Right lobe of liver (tissue), 6 donors: ENCODE data around the gene SOWAHB. TPM values are rescaled to one million over a fixed set of nuclear protein-coding genes. Genes with fewer than 3 reads are reported as not detected.
"Not testable (repeated sequence)": the region's sequence is repeated elsewhere in the genome, so short reads cannot be mapped to it uniquely, and the experiment has no call there.

Experiments
- ATAC-seq, 4 donors: fragments of 200-7000 bp; cut with Tn5 transposase; one replicate each; pipeline ENCODE4 v1.9.1; 2020; ENCODE audit warnings: mild to moderate bottlenecking in 4 of 4, moderate library complexity in 4 of 4
- DNase-seq, 3 donors: peaks; one replicate each; pipeline ENCODE4 v3.0.0-alpha.2; 2020
- H3K27ac ChIP-seq, 3 donors: fragments of 200-600 bp; one replicate each; pipeline ENCODE4 v1.8.0; 2022
- H3K27me3 ChIP-seq, 2 donors: fragments of 200-600 bp; one replicate each; pipeline ENCODE4 v1.8.0; 2022
- H3K36me3 ChIP-seq, 4 donors: fragments of 200-600 bp; sonication (generic) in 1 of 4; one replicate each; pipeline versions ENCODE4 v1.5.1 to v1.8.0; 2017 to 2022; ENCODE audit warnings: control low read depth in 1 of 4
- H3K4me1 ChIP-seq, 4 donors: fragments of 200-600 bp; sonication (generic) in 1 of 4; one replicate each; pipeline versions ENCODE4 v1.5.1 to v1.8.0; 2017 to 2022; ENCODE audit warnings: control low read depth in 1 of 4
- H3K4me3 ChIP-seq, 3 donors: fragments of 200-600 bp; one replicate each; pipeline ENCODE4 v1.8.0; 2022
- H3K9me3 ChIP-seq, 4 donors: fragments of 200-600 bp; sonication (generic) in 1 of 4; one replicate each; pipeline versions ENCODE4 v1.5.1 to v1.8.0; 2017 to 2022; ENCODE audit warnings: control low read depth in 1 of 4
- POLR2A ChIP-seq: fragments of 450-650 bp; IDR thresholded peaks from one replicate; pipeline ENCODE4 v1.6.1; 2017; ENCODE audit warnings: antibody characterized with exemption, mild to moderate bottlenecking
- WGBS: methylation state at CpG from one replicate; pipeline ENCODE4 v1.1.6; 2018; ENCODE audit warnings: low coverage, low lambda C conversion rate; ENCODE audit not compliant: insufficient coverage; ENCODE audit errors: missing lambda C conversion rate; 5-methylcytosine and 5-hydroxymethylcytosine counted together
- intact Hi-C, 2 donors: fragments of 100-400 bp; cut with DNase I; formaldehyde crosslinking; loops; one replicate each; pipeline versions ENCODE4 v1.11.2 to v1.14.1; 2022
- total RNA-seq, 6 experiments: library from RNA; depleted of rRNA in 2 of 6; stranded (reverse); fragments of >200 nt in 2 of 6; fragmentation: NEBNext Ultra II Directional in 3 of 6; extraction: Animal tissue kit (Norgen Biotek cat#: 25700) in 3 of 6; gene quantifications; one replicate each; pipeline versions ENCODE4 v1.1.0 to v1.2.4, GENCODE V29; 2016 to 2023
- TF ChIP-seq, protein P1 (sequence below), 4 donors: fragments of 200-600 bp in 3 of 4; fragments of 450-650 bp in 1 of 4; IDR thresholded peaks; one replicate each; pipeline versions ENCODE4 v1.5.1 to v1.8.0; 2016 to 2022; ENCODE audit warnings: antibody characterized with exemption in 4 of 4, mild to moderate bottlenecking in 2 of 4
- donor health status: DM: no; HTN: yes; CAD: no.
- donor health status: DM: no; HTN: no; CAD: no.
- donor health status: DM: no; HTN: no; CAD: no.
- donor health status: DM: no; HTN: yes; CAD: no.
- donor health status: DM: no; HTN: yes; CAD: no.

SOWAHB gene
- total RNA-seq, 6 experiments from 2014 or later, result 5.1 to 17.3 (median 15.2) TPM

GRCh38 chr4:76873495-76873894, 24.4 kb downstream of the SOWAHB start:
- Histone ChIP-seq H3K4me1 (no peaks in the 10 kb centered on the region), H3K4me3 (no peak overlapping the region), H3K27me3 (no peaks in the 10 kb centered on the region), H3K27ac (no peak overlapping the region), H3K36me3 (no peaks in the 10 kb centered on the region), H3K9me3 (no peaks in the 10 kb centered on the region)
- intact Hi-C loops, result no loop called here
- ATAC-seq (no peak), DNase-seq (no peak)
- TF ChIP-seq, protein P1, sequence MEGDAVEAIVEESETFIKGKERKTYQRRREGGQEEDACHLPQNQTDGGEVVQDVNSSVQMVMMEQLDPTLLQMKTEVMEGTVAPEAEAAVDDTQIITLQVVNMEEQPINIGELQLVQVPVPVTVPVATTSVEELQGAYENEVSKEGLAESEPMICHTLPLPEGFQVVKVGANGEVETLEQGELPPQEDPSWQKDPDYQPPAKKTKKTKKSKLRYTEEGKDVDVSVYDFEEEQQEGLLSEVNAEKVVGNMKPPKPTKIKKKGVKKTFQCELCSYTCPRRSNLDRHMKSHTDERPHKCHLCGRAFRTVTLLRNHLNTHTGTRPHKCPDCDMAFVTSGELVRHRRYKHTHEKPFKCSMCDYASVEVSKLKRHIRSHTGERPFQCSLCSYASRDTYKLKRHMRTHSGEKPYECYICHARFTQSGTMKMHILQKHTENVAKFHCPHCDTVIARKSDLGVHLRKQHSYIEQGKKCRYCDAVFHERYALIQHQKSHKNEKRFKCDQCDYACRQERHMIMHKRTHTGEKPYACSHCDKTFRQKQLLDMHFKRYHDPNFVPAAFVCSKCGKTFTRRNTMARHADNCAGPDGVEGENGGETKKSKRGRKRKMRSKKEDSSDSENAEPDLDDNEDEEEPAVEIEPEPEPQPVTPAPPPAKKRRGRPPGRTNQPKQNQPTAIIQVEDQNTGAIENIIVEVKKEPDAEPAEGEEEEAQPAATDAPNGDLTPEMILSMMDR (IDR thresholded peaks at IDR 0.05), result no peak
- no peak for TF ChIP-seq POLR2A
- WGBS, result 44% methylated on average over 1 of the region's 1 CpG

GRCh38 chr4:76872556-76872955, 25.4 kb downstream of the SOWAHB start:
- no peak for TF ChIP-seq POLR2A
- TF ChIP-seq, protein P1 (IDR thresholded peaks at IDR 0.05), result no peak
- intact Hi-C loops, result no loop called here
- DNase-seq (no peak), ATAC-seq (no peak)
- Histone ChIP-seq H3K36me3 (no peaks in the 10 kb centered on the region), H3K27ac (no peak overlapping the region), H3K4me1 (no peaks in the 10 kb centered on the region), H3K9me3 (no peaks in the 10 kb centered on the region), H3K4me3 (no peak overlapping the region), H3K27me3 (no peaks in the 10 kb centered on the region)

GRCh38 chr4:76868780-76869179, 29.2 kb downstream of the SOWAHB start:
- H3K27ac ChIP-seq, H3K36me3 ChIP-seq, H3K4me1 ChIP-seq, H3K9me3 ChIP-seq, H3K27me3 ChIP-seq, H3K4me3 ChIP-seq, ATAC-seq, intact Hi-C loops, DNase-seq: not testable (repeated sequence)
- WGBS, result 80% methylated on average over 3 of the region's 4 CpGs

GRCh38 chr4:76867880-76868655, 29.9 kb downstream of the SOWAHB start:
- no peaks in the 10 kb centered on the region for H3K4me1 ChIP-seq
- no peak for TF ChIP-seq POLR2A
- TF ChIP-seq, protein P1 (IDR thresholded peaks at IDR 0.05), result no peak
- H3K36me3 ChIP-seq, result no peaks in the 10 kb centered on the region
- WGBS, result 28% methylated on average over 9 of the region's 16 CpGs
- H3K27ac ChIP-seq, result no peak overlapping the region
- ATAC-seq (peak in 3 of 4 donors; percentile 52 to 95 (median 82)), DNase-seq (peak in 1 of 3 donors; percentile 57)
- intact Hi-C loops, result no loop called here
- no peaks in the 10 kb centered on the region for H3K9me3 ChIP-seq
- peak overlapping the region in 1 of 3 donors; percentile 42 for H3K4me3 ChIP-seq
- H3K27me3 ChIP-seq, result no peaks in the 10 kb centered on the region

DNA sequence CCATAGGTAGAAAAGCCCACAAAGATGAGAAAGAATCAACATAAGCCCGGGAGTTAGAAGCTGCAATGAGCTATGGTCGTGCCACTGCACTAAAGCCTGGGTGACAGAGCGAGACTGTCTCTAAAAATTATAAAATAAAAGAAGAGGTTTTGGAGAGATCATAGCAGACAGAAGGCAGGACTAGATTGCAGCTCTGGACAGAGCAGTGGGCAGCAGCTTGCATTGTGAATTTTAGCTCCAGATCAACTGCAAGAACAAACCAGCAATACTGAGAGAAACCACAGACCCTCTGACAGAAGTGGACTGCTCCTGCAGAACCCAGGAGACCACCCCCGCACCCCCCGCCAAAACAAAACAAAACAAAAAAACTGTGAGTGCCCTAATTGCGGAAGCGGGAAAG, 30.6 kb downstream of the SOWAHB start:
- Histone ChIP-seq H3K4me1 (no peaks in the 10 kb centered on the region), H3K9me3 (no peaks in the 10 kb centered on the region), H3K36me3 (no peaks in the 10 kb centered on the region), H3K27me3 (no peaks in the 10 kb centered on the region), H3K4me3 (peak overlapping the region in 1 of 3 donors; percentile 42), H3K27ac (no peak overlapping the region)
- intact Hi-C loops, result no loop called here
- DNase-seq (no peak), ATAC-seq (peak in 2 of 4 donors; percentile 26 to 46)
- WGBS, result 67% methylated on average over 7 of the region's 7 CpGs
- TF ChIP-seq POLR2A, result no peak
- TF ChIP-seq, protein P1 (IDR thresholded peaks at IDR 0.05), result no peak
